ENCODE data around the gene PEMT. TPM values are rescaled to one million over a fixed set of nuclear protein-coding genes. Genes with fewer than 3 reads are reported as not detected.
A peak's percentile ranks its signal among the peaks of the same experiment; 100 is the strongest.

The PEMT gene
- total and polyA plus RNA-seq, 9 of the 15 experiments (the other 6 are each of a cell fraction or from before 2014, with no cell fraction given) = 1.4 to 36.4 (median 13.6) TPM

DNA sequence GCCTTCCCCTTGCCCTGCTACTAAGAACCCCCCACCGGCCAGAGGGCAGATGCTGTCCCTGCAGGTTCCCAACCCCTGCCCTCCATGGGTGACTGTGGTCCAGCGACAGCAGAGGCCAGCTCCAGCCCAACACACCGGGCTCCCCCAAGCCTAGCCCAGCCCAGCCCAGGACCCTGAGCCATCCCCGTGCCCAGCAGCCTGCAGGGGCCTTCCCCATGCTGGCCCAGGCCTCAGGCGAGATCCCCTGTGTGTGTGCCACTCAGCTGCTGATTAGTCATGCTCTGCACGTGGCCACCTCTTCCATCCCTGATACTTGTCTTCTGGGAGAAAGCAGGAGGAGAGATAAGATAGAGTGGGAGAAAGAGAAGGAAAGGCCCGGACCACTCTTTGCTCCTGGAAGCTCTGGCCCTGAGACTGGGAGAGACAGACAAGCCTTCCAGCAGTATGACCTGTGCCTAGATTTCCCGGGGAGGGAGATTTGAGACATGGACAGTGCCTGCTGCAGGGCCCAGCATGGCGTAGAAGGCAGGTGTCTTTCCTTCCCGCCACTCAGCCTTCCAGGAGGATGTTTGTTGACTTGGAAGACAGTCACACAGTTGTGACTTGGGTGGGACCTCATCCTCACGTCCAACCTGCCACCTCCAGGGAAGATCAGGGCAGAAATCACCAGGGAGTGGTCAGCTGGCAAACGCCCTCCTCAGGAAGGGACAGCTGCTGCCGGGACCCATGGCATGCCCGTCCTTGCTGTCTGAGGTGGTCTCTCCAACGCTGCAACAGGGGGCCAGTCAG, 54.0 kb downstream of the PEMT start (continued):
- TF ChIP-seq, protein P1, sequence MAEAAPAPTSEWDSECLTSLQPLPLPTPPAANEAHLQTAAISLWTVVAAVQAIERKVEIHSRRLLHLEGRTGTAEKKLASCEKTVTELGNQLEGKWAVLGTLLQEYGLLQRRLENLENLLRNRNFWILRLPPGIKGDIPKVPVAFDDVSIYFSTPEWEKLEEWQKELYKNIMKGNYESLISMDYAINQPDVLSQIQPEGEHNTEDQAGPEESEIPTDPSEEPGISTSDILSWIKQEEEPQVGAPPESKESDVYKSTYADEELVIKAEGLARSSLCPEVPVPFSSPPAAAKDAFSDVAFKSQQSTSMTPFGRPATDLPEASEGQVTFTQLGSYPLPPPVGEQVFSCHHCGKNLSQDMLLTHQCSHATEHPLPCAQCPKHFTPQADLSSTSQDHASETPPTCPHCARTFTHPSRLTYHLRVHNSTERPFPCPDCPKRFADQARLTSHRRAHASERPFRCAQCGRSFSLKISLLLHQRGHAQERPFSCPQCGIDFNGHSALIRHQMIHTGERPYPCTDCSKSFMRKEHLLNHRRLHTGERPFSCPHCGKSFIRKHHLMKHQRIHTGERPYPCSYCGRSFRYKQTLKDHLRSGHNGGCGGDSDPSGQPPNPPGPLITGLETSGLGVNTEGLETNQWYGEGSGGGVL (CRISPR knock-in tag; IDR thresholded peaks at IDR 0.05) = no peak
- TF ChIP-seq FOSL1 (tag; conservative IDR thresholded peaks at IDR 0.05) = peak; percentile 66

DNA sequence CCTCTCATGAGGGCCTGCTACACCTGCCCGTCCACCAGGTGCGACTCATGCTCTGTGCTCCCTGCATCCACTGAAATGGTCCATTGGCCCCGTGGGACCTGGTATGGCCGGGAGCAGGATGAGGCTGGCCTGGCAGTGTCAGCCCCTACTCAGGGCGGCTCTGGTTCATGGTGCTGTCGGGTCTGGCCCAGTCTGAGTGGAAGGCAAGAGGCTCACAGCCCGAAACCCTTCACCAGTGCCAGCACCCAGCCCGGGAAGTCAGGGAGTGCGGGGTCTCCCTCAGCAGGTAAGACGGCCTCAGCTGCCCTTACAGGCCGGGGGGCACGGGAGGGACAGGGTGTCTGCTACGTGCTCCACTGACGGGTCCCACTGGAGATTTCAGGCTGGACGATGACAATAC, 54.8 kb downstream of the PEMT start:
- Histone ChIP-seq H3K4me2 (ENCODE audit: insufficient read depth, low read length) (no peak overlapping the region), H3K9me3 (replicated peaks; ENCODE audit: control insufficient read depth, insufficient read depth, low read depth, low read length) (no peaks in the 10 kb centered on the region), H3K36me3 (ENCODE audit: control insufficient read depth, insufficient read depth, low read length) (no peaks in the 10 kb centered on the region), H3K4me3 (no peak overlapping the region), H3K9ac (ENCODE audit: insufficient read depth in 1 of 2, low read depth in 2 of 2, low read length in 2 of 2) (peak overlapping the region in 1 of 2 experiments; percentile 52; a peak in 1 of 4 replicates), H3K27ac (ENCODE audit: extremely low read depth, low read depth, low read length) (no peak overlapping the region), H4K20me1 (replicated peaks; ENCODE audit: control insufficient read depth, insufficient read depth, low read length) (no peaks in the 10 kb centered on the region), H3K79me2 (ENCODE audit: control insufficient read depth, insufficient read depth, low read length) (no peaks in the 10 kb centered on the region), H3K27me3 (ENCODE audit: control insufficient read depth in 2 of 2, insufficient read depth in 2 of 2, low read length in 2 of 2) (no peaks in the 10 kb centered on the region), H3K9me1 (ENCODE audit: control insufficient read depth, insufficient read depth, low read length) (no peaks in the 10 kb centered on the region), H3K4me1 (replicated peaks in 1 of 2; ENCODE audit: control insufficient read depth in 2 of 2, insufficient read depth in 2 of 2, low read length in 2 of 2) (peaks cover 5 to 27% of the 10 kb centered on the region in 2 experiments; a peak in 4 of 5 replicates), H2AFZ (ENCODE audit: low read depth, low read length) (no peak overlapping the region)
- no peak for FAIRE-seq
- no TSS peak for BruUV-seq (replicated peaks)
- TF ChIP-seq FOXP1 (CRISPR knock-in tag; IDR thresholded peaks at IDR 0.05) (no peak), ZNF707 (CRISPR knock-in tag; conservative IDR thresholded peaks at IDR 0.05) (no peak), ETV6 (IDR thresholded peaks at IDR 0.05; ENCODE audit: borderline replicate concordance in 1 of 2, low read depth in 2 of 2, low read length in 1 of 2) (no peak), ETV6 (CRISPR knock-in tag; IDR thresholded peaks at IDR 0.05; ENCODE audit: borderline replicate concordance) (no peak), CC2D1A (IDR thresholded peaks at IDR 0.05) (no peak), ZFP1 (CRISPR knock-in tag; IDR thresholded peaks at IDR 0.05) (no peak), WHSC1 (IDR thresholded peaks at IDR 0.05; ENCODE audit: low read length) (no peak), SMAD4 (CRISPR knock-in tag; conservative IDR thresholded peaks at IDR 0.05) (no peak), HEY1 (CRISPR knock-in tag; IDR thresholded peaks at IDR 0.05; ENCODE audit: borderline replicate concordance) (no peak), KLF10 (CRISPR knock-in tag; IDR thresholded peaks at IDR 0.05) (no peak), CHD1 (IDR thresholded peaks at IDR 0.05; ENCODE audit: low read length) (no peak)
- TF ChIP-seq, protein P2, sequence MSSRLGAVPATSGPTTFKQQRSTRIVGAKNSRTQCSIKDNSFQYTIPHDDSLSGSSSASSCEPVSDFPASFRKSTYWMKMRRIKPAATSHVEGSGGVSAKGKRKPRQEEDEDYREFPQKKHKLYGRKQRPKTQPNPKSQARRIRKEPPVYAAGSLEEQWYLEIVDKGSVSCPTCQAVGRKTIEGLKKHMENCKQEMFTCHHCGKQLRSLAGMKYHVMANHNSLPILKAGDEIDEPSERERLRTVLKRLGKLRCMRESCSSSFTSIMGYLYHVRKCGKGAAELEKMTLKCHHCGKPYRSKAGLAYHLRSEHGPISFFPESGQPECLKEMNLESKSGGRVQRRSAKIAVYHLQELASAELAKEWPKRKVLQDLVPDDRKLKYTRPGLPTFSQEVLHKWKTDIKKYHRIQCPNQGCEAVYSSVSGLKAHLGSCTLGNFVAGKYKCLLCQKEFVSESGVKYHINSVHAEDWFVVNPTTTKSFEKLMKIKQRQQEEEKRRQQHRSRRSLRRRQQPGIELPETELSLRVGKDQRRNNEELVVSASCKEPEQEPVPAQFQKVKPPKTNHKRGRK (tag; IDR thresholded peaks at IDR 0.05) = no peak
- TF ChIP-seq, protein P3, sequence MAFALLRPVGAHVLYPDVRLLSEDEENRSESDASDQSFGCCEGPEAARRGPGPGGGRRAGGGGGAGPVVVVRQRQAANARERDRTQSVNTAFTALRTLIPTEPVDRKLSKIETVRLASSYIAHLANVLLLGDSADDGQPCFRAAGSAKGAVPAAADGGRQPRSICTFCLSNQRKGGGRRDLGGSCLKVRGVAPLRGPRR (CRISPR knock-in tag; IDR thresholded peaks at IDR 0.05) = no peak
- TF ChIP-seq, protein P4, sequence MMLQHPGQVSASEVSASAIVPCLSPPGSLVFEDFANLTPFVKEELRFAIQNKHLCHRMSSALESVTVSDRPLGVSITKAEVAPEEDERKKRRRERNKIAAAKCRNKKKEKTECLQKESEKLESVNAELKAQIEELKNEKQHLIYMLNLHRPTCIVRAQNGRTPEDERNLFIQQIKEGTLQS (IDR thresholded peaks at IDR 0.05) = no peak
- TF ChIP-seq, protein P4 (CRISPR knock-in tag; conservative IDR thresholded peaks at IDR 0.05) = no peak
- no peak for DNase-seq (ENCODE audit: extremely low read depth in 1 of 4, low spot score in 3 of 4)
- intact Hi-C loops (cut with micrococcal nuclease) (no loop called here), in situ Hi-C loops (cut with MboI) (no loop called here)
- CTCF ChIA-PET (ENCODE audit: low intra/inter-chr PET ratio) = no interaction called here
- POLR2A ChIA-PET = no interaction called here
- ATAC-seq = no peak
- 78% methylated on average over 8 of the region's 15 CpGs for WGBS (ENCODE audit: insufficient coverage, low coverage, missing lambda C conversion rate)

Data from K562 (cell line).